HT-29 (cell line): ENCODE results near the gene FAM193A. TPM values are rescaled to one million over a fixed set of nuclear protein-coding genes. Genes with fewer than 3 reads are reported as not detected.
"Not testable (repeated sequence)": the region's sequence is repeated elsewhere in the genome, so short reads cannot be mapped to it uniquely, and the experiment has no call there.

Experiments used
- DNase-seq: peaks from one replicate; pipeline ENCODE4 v3.0.0-alpha.2; 2015; ENCODE audit warnings: low spot score
- total RNA-seq: library from RNA; depleted of rRNA; stranded (reverse); fragments of >200 nt; shearing (Covaris generic); gene quantifications from 2 replicates; pipeline ENCODE4 v1.2.3, GENCODE V29; 2014

The FAM193A gene
- total RNA-seq, 1 experiment from 2014 or later = 13.8 TPM

GRCh38 chr4:2615821-2616220 lies 79.4 kb downstream of the FAM193A start:
- no peak for DNase-seq

- no peak for DNase-seq
These were observed 81.5 kb downstream of the FAM193A start for GRCh38 chr4:2617955-2618354.

GRCh38 chr4:2618729-2619128 lies 82.3 kb downstream of the FAM193A start:
- DNase-seq = not testable (repeated sequence)

- DNase-seq = no peak
These were observed 83.0 kb downstream of the FAM193A start for GRCh38 chr4:2619459-2619858.

- no peak for DNase-seq
These were observed 85.0 kb downstream of the FAM193A start for GRCh38 chr4:2621419-2621818.

GRCh38 chr4:2623442-2623841 lies 87.0 kb downstream of the FAM193A start:
- no peak for DNase-seq

- DNase-seq = no peak
These were observed 88.5 kb downstream of the FAM193A start for GRCh38 chr4:2624782-2625530.

GRCh38 chr4:2626231-2626630 lies 89.8 kb downstream of the FAM193A start:
- DNase-seq = no peak

- no peak for DNase-seq
These were observed 94.3 kb downstream of the FAM193A start for GRCh38 chr4:2630556-2631273.

- DNase-seq = no peak
These were observed 97.6 kb downstream of the FAM193A start for GRCh38 chr4:2634014-2634413.

GRCh38 chr4:2636331-2636730 lies 99.9 kb downstream of the FAM193A start:
- no peak for DNase-seq

- not testable (repeated sequence) for DNase-seq
These were observed 100.5 kb downstream of the FAM193A start for GRCh38 chr4:2636994-2637393.

GRCh38 chr4:2637956-2638552 lies 101.6 kb downstream of the FAM193A start:
- no peak for DNase-seq

GRCh38 chr4:2638730-2639129 lies 102.3 kb downstream of the FAM193A start:
- DNase-seq = no peak

- no peak for DNase-seq
These were observed 106.5 kb downstream of the FAM193A start for GRCh38 chr4:2642968-2643367.

GRCh38 chr4:2643555-2643954 lies 107.1 kb downstream of the FAM193A start:
- DNase-seq = no peak

GRCh38 chr4:2646396-2647149 lies 110.1 kb downstream of the FAM193A start:
- DNase-seq = no peak

- no peak for DNase-seq
These were observed 111.1 kb downstream of the FAM193A start for GRCh38 chr4:2647403-2648158.

GRCh38 chr4:2648159-2648814 lies 111.8 kb downstream of the FAM193A start:
- no peak for DNase-seq

- DNase-seq = no peak
These were observed 113.2 kb downstream of the FAM193A start for GRCh38 chr4:2649604-2650114.
